Heart left ventricle (tissue), 13 donors: Measurements from ENCODE around the gene SLC35F3.

ENCODE experiments used
- CTCF ChIP-seq, 12 donors: fragments of 200-600 bp; sonication (generic) in 4 of 12; IDR thresholded peaks; one replicate each; pipeline versions ENCODE4 v1.5.0 to v1.8.0; 2018 to 2022; ENCODE audit warnings: antibody characterized with exemption in 12 of 12, mild to moderate bottlenecking in 5 of 12
- POLR2A ChIP-seq, 2 donors: fragments of 450-650 bp; IDR thresholded peaks; one replicate each; pipeline ENCODE4 v1.6.1; 2017; ENCODE audit warnings: antibody characterized with exemption in 2 of 2, mild to moderate bottlenecking in 2 of 2, moderate library complexity in 2 of 2
- donor health status: ischemic (EF 13 %, LVEDD 7.1; RV severe dilation, severe dysfunction).
- donor health status: DM: no; HTN: yes; CAD: no.
- donor health status: DM: no; HTN: no; CAD: no.
- donor health status: ischemic (EF 25% LVEDD 6.9; RV normal size, moderate dysfunction).
- donor health status: ischemic (EF 25% LVEDD 5.7; RV mildly dilated, moderate dysfunction).
- donor health status: ischemic (EF 35%, LVEDD 5.7; RV mildly dilated, moderate dysfunction).
- donor health status: nonischemic (EF 11% LVEDD 7.7; RV severe dilation, severe dysfunction).
- donor health status: DM: yes; HTN: yes; CAD: no.
- donor health status: PGD.
- donor health status: ischemic (EF 29% LVEDD 5.4; RV normal size, mild dysfunction).
- donor health status: nonischemic (EF 23%, LVEDD 6.1; RV moderate dilation, normal function).

GRCh38 chr1:234309598-234310459 lies 405.4 kb downstream of the SLC35F3 start:
- TF ChIP-seq POLR2A (IDR thresholded peaks at IDR 0.05), result no peak
- TF ChIP-seq CTCF (IDR thresholded peaks at IDR 0.05), result peak; percentile 72 to 90 (median 80)
